Aorta (tissue), 5 donors: ENCODE measurements around the gene UBA7. TPM values are rescaled to one million over a fixed set of nuclear protein-coding genes. Genes with fewer than 3 reads are reported as not detected.

Experiments
- ATAC-seq: fragments of 200-7000 bp; cut with Tn5 transposase; one replicate; pipeline ENCODE4 v1.9.1; 2022; ENCODE audit warnings: moderate library complexity; ENCODE audit not compliant: low FRiP score
- DNase-seq, 2 donors: peaks; one replicate each; pipeline ENCODE4 v3.0.0-alpha.2; 2020
- H3K27ac ChIP-seq, 2 donors: one replicate each; pipeline ENCODE4 v1.5.1; 2013; ENCODE audit warnings: low read length in 2 of 2, mild to moderate bottlenecking in 2 of 2, moderate library complexity in 2 of 2, control low read depth in 1 of 2, inconsistent platforms in 1 of 2, low read depth in 1 of 2
- H3K27me3 ChIP-seq, 2 donors: one replicate each; pipeline ENCODE4 v1.6.1; 2013; ENCODE audit warnings: control low read depth in 1 of 2, low read length in 1 of 2, mild to moderate bottlenecking in 1 of 2, moderate library complexity in 1 of 2; ENCODE audit not compliant: insufficient read depth in 2 of 2, control insufficient read depth in 1 of 2
- H3K36me3 ChIP-seq, 2 donors: one replicate each; pipeline ENCODE4 v1.6.1; 2013; ENCODE audit warnings: control low read depth in 1 of 2, low read length in 1 of 2, mild to moderate bottlenecking in 1 of 2; ENCODE audit not compliant: insufficient read depth in 2 of 2, control insufficient read depth in 1 of 2
- H3K4me1 ChIP-seq, 2 donors: one replicate each; pipeline ENCODE4 v1.6.1; 2013; ENCODE audit warnings: low read length in 2 of 2, control low read depth in 1 of 2, mild to moderate bottlenecking in 1 of 2, moderate library complexity in 1 of 2; ENCODE audit not compliant: insufficient read depth in 2 of 2, control insufficient read depth in 1 of 2
- H3K4me3 ChIP-seq, 2 donors: one replicate each; pipeline ENCODE4 v1.5.1; 2013; ENCODE audit warnings: low read length in 2 of 2, control low read depth in 1 of 2, mild to moderate bottlenecking in 1 of 2
- H3K9me3 ChIP-seq: one replicate; pipeline ENCODE4 v1.6.1; 2013; ENCODE audit warnings: mild to moderate bottlenecking, low read length; ENCODE audit not compliant: control insufficient read depth
- WGBS, 2 donors: extraction: QIAGEN DNeasy Blood & Tissue Kit; methylation state at CpG; one replicate each; pipeline ENCODE4 v1.1.7; 2013; 5-methylcytosine and 5-hydroxymethylcytosine counted together
- intact Hi-C, 2 donors: fragments of 100-400 bp; cut with DNase I; formaldehyde crosslinking; loops; one replicate each; pipeline versions ENCODE4 v1.14.2 to v1.15.0; 2022
- polyA plus RNA-seq, 2 donors: library from polyadenylated mRNA; stranded (reverse); fragments of 200-250 nt; gene quantifications; one replicate each; pipeline ENCODE4 v1.2.3, GENCODE V29; 2013
- total RNA-seq, 2 donors: library from RNA; stranded (reverse); fragmentation: NEBNext Ultra II Directional; extraction: Animal tissue kit (Norgen Biotek cat#: 25700); gene quantifications; one replicate each; pipeline ENCODE4 v1.2.1, GENCODE V29; 2021
- donor health status: healthy with polysubstance abuse.
- donor health status: Bipolar disorder and iron deficiency.
- donor health status: DM: no; HTN: no; CAD: no.
- donor health status: DM: no; HTN: no; CAD: no.
- donor health status: DM: yes; HTN: yes; CAD: no.

Gene UBA7
- total and polyA plus RNA-seq, 4 donors = 34.7 to 199 (median 73.8) TPM

- Histone ChIP-seq H3K9me3 (no peaks in the 10 kb centered on the region), H3K4me1 (no peaks in the 10 kb centered on the region), H3K27me3 (no peaks in the 10 kb centered on the region), H3K36me3 (no peaks in the 10 kb centered on the region), H3K27ac (no peak overlapping the region), H3K4me3 (no peak overlapping the region)
- intact Hi-C loops = no loop called here
- DNase-seq = peak in 1 of 2 donors; percentile 25
- WGBS, 2 donors = 91 to 94% methylated on average over 10 of the region's 10 CpGs
- ATAC-seq = peak; percentile 15
Observed at GRCh38 chr3:49792371-49793150, 21.2 kb downstream of the UBA7 start.

GRCh38 chr3:49791571-49791970, 22.2 kb downstream of the UBA7 start:
- Histone ChIP-seq H3K27ac (no peak overlapping the region), H3K4me1 (no peaks in the 10 kb centered on the region), H3K27me3 (no peaks in the 10 kb centered on the region), H3K36me3 (no peaks in the 10 kb centered on the region), H3K4me3 (no peak overlapping the region), H3K9me3 (no peaks in the 10 kb centered on the region)
- 86 to 90% methylated on average over 4 of the region's 4 CpGs for WGBS, 2 donors
- DNase-seq = peak in 1 of 2 donors; percentile 6
- intact Hi-C loops = no loop called here
- ATAC-seq = no peak

GRCh38 chr3:49790626-49791411, 22.9 kb downstream of the UBA7 start:
- ATAC-seq (no peak), DNase-seq (peak in 1 of 2 donors; percentile 19)
- Histone ChIP-seq H3K4me1 (no peaks in the 10 kb centered on the region), H3K27me3 (no peaks in the 10 kb centered on the region), H3K27ac (no peak overlapping the region), H3K9me3 (no peaks in the 10 kb centered on the region), H3K36me3 (no peaks in the 10 kb centered on the region), H3K4me3 (no peak overlapping the region)
- WGBS, 2 donors = 68 to 70% methylated on average over 9 of the region's 9 CpGs
- intact Hi-C loops = no loop called here

GRCh38 chr3:49788056-49788455, 25.7 kb downstream of the UBA7 start:
- Histone ChIP-seq H3K9me3 (no peaks in the 10 kb centered on the region), H3K27ac (no peak overlapping the region), H3K4me1 (no peaks in the 10 kb centered on the region), H3K27me3 (no peaks in the 10 kb centered on the region), H3K4me3 (no peak overlapping the region), H3K36me3 (no peaks in the 10 kb centered on the region)
- DNase-seq (peak in 1 of 2 donors; percentile 31), ATAC-seq (no peak)
- intact Hi-C loops = loop anchor here in 1 of 2 donors (10.0 kb wide), 1 partner anchor 63 kb away; the partner anchor contains the start of gene GMPPB
- WGBS, 2 donors = 93 to 94% methylated on average over 2 of the region's 2 CpGs

GRCh38 chr3:49787536-49787935, 26.2 kb downstream of the UBA7 start:
- ATAC-seq (no peak), DNase-seq (peak in 1 of 2 donors; percentile 13)
- intact Hi-C loops = loop anchor here in 1 of 2 donors (10.0 kb wide), 1 partner anchor 63 kb away; the partner anchor contains the start of gene GMPPB
- Histone ChIP-seq H3K9me3 (no peaks in the 10 kb centered on the region), H3K27ac (no peak overlapping the region), H3K4me3 (no peak overlapping the region), H3K4me1 (no peaks in the 10 kb centered on the region), H3K27me3 (no peaks in the 10 kb centered on the region), H3K36me3 (no peaks in the 10 kb centered on the region)
- WGBS, 2 donors = 91 to 92% methylated on average over 5 of the region's 5 CpGs

GRCh38 chr3:49787182-49787464, 26.6 kb downstream of the UBA7 start:
- H3K4me3 ChIP-seq = no peak overlapping the region
- DNase-seq (no peak), ATAC-seq (no peak)
- peak overlapping the region in 1 of 2 donors; percentile 96 for H3K27ac ChIP-seq
- 69 to 70% methylated on average over 3 of the region's 3 CpGs for WGBS, 2 donors
- H3K9me3 ChIP-seq = no peaks in the 10 kb centered on the region
- no peaks in the 10 kb centered on the region for H3K27me3 ChIP-seq
- H3K36me3 ChIP-seq = no peaks in the 10 kb centered on the region
- intact Hi-C loops = loop anchor here in 1 of 2 donors (10.0 kb wide), 1 partner anchor 62 kb away; the partner anchor contains the start of gene GMPPB
- H3K4me1 ChIP-seq = no peaks in the 10 kb centered on the region

GRCh38 chr3:49786357-49787181, 27.2 kb downstream of the UBA7 start, which contains the start of gene IP6K1:
TSS of gene IP6K1 (minus strand) at chr3:49786542. CDS start at chr3:49748040, 38,502 bp downstream.
- peak; percentile 100 for DNase-seq
- no peaks in the 10 kb centered on the region for H3K9me3 ChIP-seq
- peaks cover 0 to under 1% of the 10 kb centered on the region in 2 donors for H3K36me3 ChIP-seq
- peak; percentile 100 for ATAC-seq
- intact Hi-C loops = loop anchor here in 1 of 2 donors (10.0 kb wide), 1 partner anchor 62 kb away; the partner anchor contains the start of gene GMPPB
- no peaks in the 10 kb centered on the region for H3K4me1 ChIP-seq
- no peaks in the 10 kb centered on the region for H3K27me3 ChIP-seq
- H3K4me3 ChIP-seq = peak within 1 kb of the TSS; percentile 97 to 99
- 3 to 4% methylated on average over 51 to 55 of the region's 55 CpGs for WGBS, 2 donors
- peak within 1 kb of the TSS; percentile 20 to 96 for H3K27ac ChIP-seq
